ENCODE results near the gene KRT6C. TPM values are rescaled to one million over a fixed set of nuclear protein-coding genes. Genes with fewer than 3 reads are reported as not detected.

KRT6C gene
- total and polyA plus RNA-seq, 2 donors from 2014 or later, result not detected

- intact Hi-C loops (cut with DNase I), result no loop called here
- H3K27me3 ChIP-seq (ENCODE audit: control insufficient read depth, insufficient read depth, low read length), result no peaks in the 10 kb centered on the region
- FAIRE-seq, result no peak
- no peak within 1 kb of the TSS for H3K4me3 ChIP-seq (ENCODE audit: low read length in 3 of 3)
- H3K9me3 ChIP-seq (ENCODE audit: control insufficient read depth in 2 of 3, insufficient read depth in 1 of 3, low read length in 3 of 3), result no peaks in the 10 kb centered on the region
- no peaks in the 10 kb centered on the region for H3K36me3 ChIP-seq (ENCODE audit: control insufficient read depth in 2 of 3, insufficient read depth in 3 of 3, low read length in 3 of 3)
- TF ChIP-seq, protein P1, sequence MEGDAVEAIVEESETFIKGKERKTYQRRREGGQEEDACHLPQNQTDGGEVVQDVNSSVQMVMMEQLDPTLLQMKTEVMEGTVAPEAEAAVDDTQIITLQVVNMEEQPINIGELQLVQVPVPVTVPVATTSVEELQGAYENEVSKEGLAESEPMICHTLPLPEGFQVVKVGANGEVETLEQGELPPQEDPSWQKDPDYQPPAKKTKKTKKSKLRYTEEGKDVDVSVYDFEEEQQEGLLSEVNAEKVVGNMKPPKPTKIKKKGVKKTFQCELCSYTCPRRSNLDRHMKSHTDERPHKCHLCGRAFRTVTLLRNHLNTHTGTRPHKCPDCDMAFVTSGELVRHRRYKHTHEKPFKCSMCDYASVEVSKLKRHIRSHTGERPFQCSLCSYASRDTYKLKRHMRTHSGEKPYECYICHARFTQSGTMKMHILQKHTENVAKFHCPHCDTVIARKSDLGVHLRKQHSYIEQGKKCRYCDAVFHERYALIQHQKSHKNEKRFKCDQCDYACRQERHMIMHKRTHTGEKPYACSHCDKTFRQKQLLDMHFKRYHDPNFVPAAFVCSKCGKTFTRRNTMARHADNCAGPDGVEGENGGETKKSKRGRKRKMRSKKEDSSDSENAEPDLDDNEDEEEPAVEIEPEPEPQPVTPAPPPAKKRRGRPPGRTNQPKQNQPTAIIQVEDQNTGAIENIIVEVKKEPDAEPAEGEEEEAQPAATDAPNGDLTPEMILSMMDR (IDR thresholded peaks at IDR 0.05; ENCODE audit: borderline replicate concordance, extremely low read depth, insufficient read depth), result no peak
- no peaks in the 10 kb centered on the region for H3K4me1 ChIP-seq (ENCODE audit: control insufficient read depth in 2 of 3, insufficient read depth in 2 of 3, low read depth in 1 of 3, low read length in 3 of 3)
- no peak for DNase-seq
- no peak within 1 kb of the TSS for H3K9ac ChIP-seq (ENCODE audit: low read length in 3 of 3)
- H3K27ac ChIP-seq (ENCODE audit: low read depth in 2 of 2, low read length in 2 of 2), result no peak within 1 kb of the TSS
These were observed 39.4 kb downstream of the KRT6C start, which contains the start of gene KRT75 for GRCh38 chr12:52434081-52434733. KRT75 (minus strand) TSS chr12:52434371; CDS start chr12:52434304, 67 bp downstream.

GRCh38 chr12:52433501-52434080 lies 40.0 kb downstream of the KRT6C start:
- intact Hi-C loops (cut with DNase I), result no loop called here
- no peak overlapping the region for H3K9ac ChIP-seq (ENCODE audit: low read length in 3 of 3)
- DNase-seq, result no peak
- no peaks in the 10 kb centered on the region for H3K27me3 ChIP-seq (ENCODE audit: control insufficient read depth, insufficient read depth, low read length)
- H3K4me1 ChIP-seq (ENCODE audit: control insufficient read depth in 2 of 3, insufficient read depth in 2 of 3, low read depth in 1 of 3, low read length in 3 of 3), result no peaks in the 10 kb centered on the region
- no peak for FAIRE-seq
- H3K9me3 ChIP-seq (ENCODE audit: control insufficient read depth in 2 of 3, insufficient read depth in 1 of 3, low read length in 3 of 3), result no peaks in the 10 kb centered on the region
- H3K27ac ChIP-seq (ENCODE audit: low read depth in 2 of 2, low read length in 2 of 2), result no peak overlapping the region
- no peak overlapping the region for H3K4me3 ChIP-seq (ENCODE audit: low read length in 3 of 3)
- TF ChIP-seq, protein P1 (IDR thresholded peaks at IDR 0.05; ENCODE audit: borderline replicate concordance, extremely low read depth, insufficient read depth), result no peak
- H3K36me3 ChIP-seq (ENCODE audit: control insufficient read depth in 2 of 3, insufficient read depth in 3 of 3, low read length in 3 of 3), result no peaks in the 10 kb centered on the region

GRCh38 chr12:52432559-52433207 lies 40.9 kb downstream of the KRT6C start:
- H3K27me3 ChIP-seq (ENCODE audit: control insufficient read depth, insufficient read depth, low read length), result no peaks in the 10 kb centered on the region
- H3K9ac ChIP-seq (ENCODE audit: low read length in 3 of 3), result no peak overlapping the region
- FAIRE-seq (no peak), DNase-seq (no peak)
- H3K36me3 ChIP-seq (ENCODE audit: control insufficient read depth in 2 of 3, insufficient read depth in 3 of 3, low read length in 3 of 3), result no peaks in the 10 kb centered on the region
- intact Hi-C loops (cut with DNase I), result no loop called here
- H3K4me1 ChIP-seq (ENCODE audit: control insufficient read depth in 2 of 3, insufficient read depth in 2 of 3, low read depth in 1 of 3, low read length in 3 of 3), result no peaks in the 10 kb centered on the region
- H3K27ac ChIP-seq (ENCODE audit: low read depth in 2 of 2, low read length in 2 of 2), result no peak overlapping the region
- no peaks in the 10 kb centered on the region for H3K9me3 ChIP-seq (ENCODE audit: control insufficient read depth in 2 of 3, insufficient read depth in 1 of 3, low read length in 3 of 3)
- TF ChIP-seq, protein P1 (IDR thresholded peaks at IDR 0.05; ENCODE audit: borderline replicate concordance, extremely low read depth, insufficient read depth), result no peak
- no peak overlapping the region for H3K4me3 ChIP-seq (ENCODE audit: low read length in 3 of 3)

Measured in kidney (tissue), 14 donors.